SU-DHL-6 (cell line): ENCODE measurements around the gene PITPNC1.

Experiments used
- EZH2phosphoT487 ChIP-seq: fragments of 200-600 bp; sonication (generic), shearing (Covaris generic); conservative IDR thresholded peaks from 2 replicates; pipeline ENCODE4 v1.6.1; 2018; ENCODE audit warnings: mild to moderate bottlenecking, antibody characterized with exemption, low read length, moderate library complexity, mixed read lengths
- TF ChIP-seq, protein P1 (sequence below): fragments of 200-600 bp; sonication (generic); IDR thresholded peaks from one replicate; pipeline ENCODE4 v1.5.1; 2017; ENCODE audit warnings: antibody characterized with exemption, mild to moderate bottlenecking, low read length, moderate library complexity; ENCODE audit not compliant: insufficient read depth, poor library complexity, severe bottlenecking

DNA sequence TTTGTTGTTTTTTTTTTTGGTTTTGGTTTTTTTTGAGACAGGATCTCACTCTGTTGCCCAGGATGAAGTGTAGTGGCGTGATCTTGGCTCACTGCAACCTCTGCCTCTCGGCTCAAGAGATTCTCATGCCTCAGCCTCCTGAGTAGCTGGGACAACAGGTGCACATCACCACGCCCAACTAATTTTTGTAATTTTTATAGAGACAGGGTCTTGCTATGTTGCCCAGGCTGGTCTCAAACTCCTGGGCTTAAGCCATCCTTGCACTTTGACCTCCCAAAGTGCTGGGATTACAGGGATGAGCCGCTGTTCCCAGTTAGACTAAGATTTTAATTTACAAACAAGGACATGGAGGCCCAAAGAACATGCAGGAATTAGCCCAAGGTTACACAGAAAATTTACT, 248.9 kb downstream of the PITPNC1 start:
- TF ChIP-seq, protein P1, sequence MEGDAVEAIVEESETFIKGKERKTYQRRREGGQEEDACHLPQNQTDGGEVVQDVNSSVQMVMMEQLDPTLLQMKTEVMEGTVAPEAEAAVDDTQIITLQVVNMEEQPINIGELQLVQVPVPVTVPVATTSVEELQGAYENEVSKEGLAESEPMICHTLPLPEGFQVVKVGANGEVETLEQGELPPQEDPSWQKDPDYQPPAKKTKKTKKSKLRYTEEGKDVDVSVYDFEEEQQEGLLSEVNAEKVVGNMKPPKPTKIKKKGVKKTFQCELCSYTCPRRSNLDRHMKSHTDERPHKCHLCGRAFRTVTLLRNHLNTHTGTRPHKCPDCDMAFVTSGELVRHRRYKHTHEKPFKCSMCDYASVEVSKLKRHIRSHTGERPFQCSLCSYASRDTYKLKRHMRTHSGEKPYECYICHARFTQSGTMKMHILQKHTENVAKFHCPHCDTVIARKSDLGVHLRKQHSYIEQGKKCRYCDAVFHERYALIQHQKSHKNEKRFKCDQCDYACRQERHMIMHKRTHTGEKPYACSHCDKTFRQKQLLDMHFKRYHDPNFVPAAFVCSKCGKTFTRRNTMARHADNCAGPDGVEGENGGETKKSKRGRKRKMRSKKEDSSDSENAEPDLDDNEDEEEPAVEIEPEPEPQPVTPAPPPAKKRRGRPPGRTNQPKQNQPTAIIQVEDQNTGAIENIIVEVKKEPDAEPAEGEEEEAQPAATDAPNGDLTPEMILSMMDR, result no peak
- no peak for TF ChIP-seq EZH2phosphoT487
